NCI-H526 treated with DMSO at 0.1 percent for 48 hours (cell line): ENCODE data around the gene IL32.

ENCODE experiments used
- DNase-seq: peaks from one replicate; lab custom pipeline; 2025; lab: John Stamatoyannopoulos, UW

IL32 gene

GRCh38 chr16:3089717-3090592, 24.5 kb downstream of the IL32 start:
- DNase-seq, result peak; percentile 15

DNA sequence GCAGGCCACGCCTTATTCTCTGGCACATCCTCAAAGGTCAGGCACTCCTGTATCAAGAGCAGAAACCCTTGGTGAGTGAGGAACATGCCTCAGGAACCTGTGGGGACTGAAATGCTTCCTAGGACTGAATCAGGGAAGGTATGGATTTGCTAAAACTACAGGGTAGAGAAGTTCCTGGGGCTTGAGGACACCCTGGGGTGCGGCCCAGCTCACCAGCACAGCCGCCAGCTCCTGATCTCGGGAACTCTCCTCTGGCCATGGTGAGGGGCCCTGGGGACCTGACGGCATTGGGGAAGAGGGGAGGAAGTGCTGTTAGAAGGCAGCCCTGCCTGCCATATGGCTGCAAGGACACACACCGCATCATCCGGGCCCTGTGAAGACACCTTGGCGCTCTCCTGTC, 26.1 kb downstream of the IL32 start:
- DNase-seq, result no peak

GRCh38 chr16:3092501-3092941, 27.1 kb downstream of the IL32 start:
- DNase-seq, result no peak

DNA sequence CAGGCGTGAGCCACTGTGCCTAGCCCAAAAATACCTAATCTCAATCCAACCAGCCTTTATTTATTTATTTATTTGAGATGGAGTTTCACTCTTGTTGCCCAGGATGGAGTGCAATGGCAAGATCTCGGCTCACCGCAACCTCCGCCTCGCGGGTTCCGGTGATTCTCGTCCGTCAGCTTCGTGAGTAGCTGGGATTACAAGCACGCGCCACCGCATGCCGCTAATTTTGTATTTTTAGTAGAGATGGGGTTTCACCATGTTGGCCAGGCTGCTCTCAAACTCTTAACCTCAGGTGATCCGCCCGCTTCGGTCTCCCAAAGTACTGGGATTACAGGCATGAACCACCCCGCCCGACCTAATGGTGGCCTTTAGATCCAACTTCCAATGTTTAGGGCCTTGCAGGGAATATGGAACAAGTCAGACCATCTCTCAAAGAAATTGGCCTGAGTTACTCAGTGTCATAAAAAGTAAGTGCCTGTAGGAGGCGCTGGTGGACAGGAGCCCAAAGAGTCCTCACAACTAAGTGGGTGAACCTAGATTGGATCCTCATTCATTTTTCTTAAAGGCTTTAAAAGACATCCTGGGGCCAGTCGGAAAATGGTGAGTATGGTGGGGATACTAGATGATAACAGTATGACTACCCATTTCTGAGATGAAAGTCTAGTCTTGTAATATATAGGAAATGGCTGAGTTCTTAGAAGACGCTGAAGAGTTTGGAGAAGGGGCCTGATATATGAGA, 29.0 kb downstream of the IL32 start:
- no peak for DNase-seq

DNA sequence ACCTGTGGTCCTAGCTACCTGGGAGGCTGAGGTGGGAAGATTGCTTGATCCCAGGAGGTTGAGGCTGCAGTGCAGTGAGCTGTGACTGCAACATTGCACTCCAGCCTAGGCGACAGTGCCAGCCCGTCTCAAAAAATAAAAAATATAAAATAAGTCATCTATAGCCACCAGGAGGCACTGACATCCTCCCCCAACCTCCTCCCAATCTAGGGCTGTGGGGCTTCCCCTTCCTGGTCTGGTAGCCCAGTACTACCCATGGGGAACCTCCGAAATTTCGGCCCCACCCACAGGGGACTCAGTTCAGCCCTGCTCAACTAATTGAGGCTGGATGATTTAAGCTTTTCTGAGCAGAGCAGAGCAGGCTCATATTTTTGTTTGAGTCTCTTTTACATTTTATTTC, 30.4 kb downstream of the IL32 start:
- no peak for DNase-seq

GRCh38 chr16:3096362-3096761, 30.9 kb downstream of the IL32 start:
- DNase-seq, result no peak

GRCh38 chr16:3097266-3097665, 31.8 kb downstream of the IL32 start:
- DNase-seq, result no peak

DNA sequence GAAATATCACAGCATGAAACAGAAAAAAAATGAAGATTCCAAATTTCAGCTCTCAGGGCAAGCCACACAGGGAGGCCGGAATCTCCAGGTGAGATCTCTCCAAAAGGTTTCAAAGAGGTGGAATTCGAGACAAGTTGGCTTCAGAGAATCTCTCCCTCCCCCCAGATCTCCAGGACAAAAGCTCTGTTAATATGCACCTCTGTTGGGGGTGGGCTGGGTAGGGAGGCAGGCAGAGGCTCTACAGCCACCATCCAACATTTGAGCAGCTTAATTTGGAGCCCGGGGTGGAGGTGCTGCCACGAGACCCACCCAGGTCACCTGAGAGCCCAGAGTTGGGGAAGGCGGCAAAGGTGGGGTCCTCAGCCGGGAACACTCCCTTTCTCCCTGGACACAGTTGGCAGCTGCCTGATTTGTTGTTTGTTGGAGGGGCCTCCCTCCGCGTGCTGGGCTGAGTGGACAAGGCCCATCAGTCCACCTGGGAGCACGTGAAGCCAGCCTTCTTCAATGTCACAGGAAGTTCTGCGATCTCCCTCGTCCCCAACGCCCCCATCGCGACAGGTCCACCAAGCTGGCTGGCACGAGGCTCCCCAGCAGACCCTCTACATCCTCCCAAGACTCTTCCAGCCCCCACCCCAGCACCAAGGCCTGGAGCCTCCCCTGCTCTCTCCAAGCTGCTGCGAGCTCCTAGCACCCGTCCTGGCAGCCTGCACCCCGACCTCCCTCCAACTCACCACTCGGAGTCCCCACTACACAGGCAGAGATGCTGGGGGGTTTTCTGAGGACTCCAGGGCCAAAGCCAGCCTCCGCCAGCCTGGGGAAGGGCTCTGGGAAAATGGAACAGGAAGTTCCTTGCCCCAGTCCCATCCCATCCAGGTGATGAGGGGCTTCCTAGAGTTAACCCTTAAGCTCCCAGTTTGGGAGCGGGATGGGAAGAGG, 33.3 kb downstream of the IL32 start, which contains the start of gene ZSCAN10:
TSS of gene ZSCAN10 (minus strand) at position 836 of the 936 bp plus-strand sequence. CDS start 6,357 bp downstream, outside the sequence.
- no peak for DNase-seq

DNA sequence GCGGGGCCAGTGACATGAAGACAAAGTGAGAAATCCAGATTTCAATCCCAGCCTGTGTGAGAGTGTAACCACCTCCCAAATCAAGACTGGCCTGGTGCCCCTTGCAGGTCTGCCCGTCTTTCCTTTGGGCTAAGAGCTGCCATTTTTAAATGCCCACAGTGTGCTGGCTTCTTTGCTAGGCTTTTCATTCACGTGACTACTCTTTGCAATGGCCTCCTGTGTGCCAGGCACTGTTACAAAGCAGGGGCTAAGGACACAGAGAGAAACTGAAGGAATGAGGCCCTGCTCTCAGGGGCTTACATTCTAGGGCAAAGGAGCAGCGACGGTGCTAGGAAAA, 33.9 kb downstream of the IL32 start:
- no peak for DNase-seq

- peak; percentile 62 for DNase-seq
These were observed 34.5 kb downstream of the IL32 start for GRCh38 chr16:3099732-3100499.

- DNase-seq, result no peak
These were observed 35.8 kb downstream of the IL32 start for GRCh38 chr16:3101018-3101840.

- DNase-seq, result no peak
These were observed 36.5 kb downstream of the IL32 start for GRCh38 chr16:3101841-3102470.

- peak; percentile 58 for DNase-seq
These were observed 40.9 kb downstream of the IL32 start for GRCh38 chr16:3106205-3106928.

- peak; percentile 34 for DNase-seq
These were observed 46.8 kb downstream of the IL32 start, which contains the start of gene ZNF205 for GRCh38 chr16:3112058-3112880. ZNF205 (plus strand) TSS chr16:3112586; CDS start chr16:3113431, 845 bp downstream.

- DNase-seq, result no peak
These were observed 47.6 kb downstream of the IL32 start for GRCh38 chr16:3112881-3113574.

DNA sequence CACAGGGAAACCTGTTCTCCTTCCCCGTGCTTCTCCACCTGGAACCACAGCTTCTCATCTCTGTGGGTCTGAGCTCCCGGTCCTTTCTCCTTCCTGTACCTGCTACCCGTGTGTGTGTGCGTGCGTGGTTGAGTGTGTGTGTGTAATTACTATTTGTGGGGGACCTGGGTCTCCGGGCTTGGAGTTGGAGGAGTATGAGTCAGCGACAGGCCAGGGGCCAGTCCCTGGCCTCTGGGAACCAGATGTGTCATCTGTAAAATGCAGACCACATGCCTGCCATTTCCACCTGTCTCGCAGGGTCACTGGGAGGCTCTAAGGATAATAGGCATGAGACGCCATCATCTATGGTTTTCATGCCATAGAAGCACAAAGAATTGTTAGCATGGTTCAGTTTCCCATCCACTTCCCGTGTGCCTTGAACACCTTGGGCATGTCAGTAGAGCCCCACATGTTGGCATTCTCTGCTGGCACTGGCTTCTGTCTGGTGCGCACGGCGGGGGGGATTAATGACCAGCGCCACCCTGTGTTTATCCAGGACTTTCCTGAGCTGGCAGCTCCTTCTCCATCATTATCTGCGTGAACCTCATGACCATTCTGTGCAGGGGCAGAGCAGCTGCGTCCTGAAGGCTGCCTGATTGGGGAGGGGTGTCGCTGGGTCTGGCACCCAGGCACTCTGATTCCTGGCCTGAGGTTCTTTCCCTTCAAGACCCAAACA, 48.5 kb downstream of the IL32 start:
- DNase-seq, result no peak

- DNase-seq, result no peak
These were observed 49.6 kb downstream of the IL32 start for GRCh38 chr16:3115003-3115402.
